ENCODE results near the gene COL25A1.

Gene COL25A1

DNA sequence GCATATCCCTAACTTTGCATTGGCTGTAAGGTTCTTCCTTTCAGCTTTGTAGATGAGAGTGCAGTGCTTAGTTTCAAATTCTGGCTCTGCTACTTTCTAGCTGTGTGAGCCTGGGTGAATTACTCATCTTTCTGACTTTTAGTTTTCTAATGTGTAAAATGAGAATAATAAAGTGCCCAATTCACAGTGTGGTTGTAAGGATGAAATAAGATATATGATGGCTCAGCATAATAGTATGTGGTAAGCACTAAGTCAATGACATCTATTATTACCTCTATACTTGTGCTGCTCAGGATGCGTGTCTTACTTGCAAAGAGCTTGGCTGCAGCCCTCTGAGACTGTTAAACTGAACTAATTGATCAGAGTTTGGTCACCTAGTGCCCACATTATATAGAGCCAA lies 509.0 kb downstream of the COL25A1 start:
- TF ChIP-seq, protein P1, sequence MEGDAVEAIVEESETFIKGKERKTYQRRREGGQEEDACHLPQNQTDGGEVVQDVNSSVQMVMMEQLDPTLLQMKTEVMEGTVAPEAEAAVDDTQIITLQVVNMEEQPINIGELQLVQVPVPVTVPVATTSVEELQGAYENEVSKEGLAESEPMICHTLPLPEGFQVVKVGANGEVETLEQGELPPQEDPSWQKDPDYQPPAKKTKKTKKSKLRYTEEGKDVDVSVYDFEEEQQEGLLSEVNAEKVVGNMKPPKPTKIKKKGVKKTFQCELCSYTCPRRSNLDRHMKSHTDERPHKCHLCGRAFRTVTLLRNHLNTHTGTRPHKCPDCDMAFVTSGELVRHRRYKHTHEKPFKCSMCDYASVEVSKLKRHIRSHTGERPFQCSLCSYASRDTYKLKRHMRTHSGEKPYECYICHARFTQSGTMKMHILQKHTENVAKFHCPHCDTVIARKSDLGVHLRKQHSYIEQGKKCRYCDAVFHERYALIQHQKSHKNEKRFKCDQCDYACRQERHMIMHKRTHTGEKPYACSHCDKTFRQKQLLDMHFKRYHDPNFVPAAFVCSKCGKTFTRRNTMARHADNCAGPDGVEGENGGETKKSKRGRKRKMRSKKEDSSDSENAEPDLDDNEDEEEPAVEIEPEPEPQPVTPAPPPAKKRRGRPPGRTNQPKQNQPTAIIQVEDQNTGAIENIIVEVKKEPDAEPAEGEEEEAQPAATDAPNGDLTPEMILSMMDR (IDR thresholded peaks at IDR 0.05; ENCODE audit: low read depth, low read length) = no peak
- no peak for DNase-seq (ENCODE audit: low read depth, low spot score)
- no peak overlapping the region for H3K4me3 ChIP-seq (ENCODE audit: low read depth, low read length)
- in situ Hi-C loops (cut with HindIII; ENCODE audit: low sequenced_read_pairs) = no loop called here

- H3K4me3 ChIP-seq (ENCODE audit: low read depth, low read length) = no peak overlapping the region
- in situ Hi-C loops (cut with HindIII; ENCODE audit: low sequenced_read_pairs) = no loop called here
- TF ChIP-seq, protein P1 (IDR thresholded peaks at IDR 0.05; ENCODE audit: low read depth, low read length) = no peak
- no peak for DNase-seq (ENCODE audit: low read depth, low spot score)
Observed at GRCh38 chr4:108788731-108789130, 513.7 kb downstream of the COL25A1 start.

GRCh38 chr4:108787724-108788123 lies 514.7 kb downstream of the COL25A1 start:
- H3K4me3 ChIP-seq (ENCODE audit: low read depth, low read length) = no peak overlapping the region
- DNase-seq (ENCODE audit: low read depth, low spot score) = no peak
- TF ChIP-seq, protein P1 (IDR thresholded peaks at IDR 0.05; ENCODE audit: low read depth, low read length) = no peak
- in situ Hi-C loops (cut with HindIII; ENCODE audit: low sequenced_read_pairs) = no loop called here

- TF ChIP-seq, protein P1 (IDR thresholded peaks at IDR 0.05; ENCODE audit: low read depth, low read length) = no peak
Observed at GRCh38 chr4:108787106-108787505, 515.4 kb downstream of the COL25A1 start.

DNA sequence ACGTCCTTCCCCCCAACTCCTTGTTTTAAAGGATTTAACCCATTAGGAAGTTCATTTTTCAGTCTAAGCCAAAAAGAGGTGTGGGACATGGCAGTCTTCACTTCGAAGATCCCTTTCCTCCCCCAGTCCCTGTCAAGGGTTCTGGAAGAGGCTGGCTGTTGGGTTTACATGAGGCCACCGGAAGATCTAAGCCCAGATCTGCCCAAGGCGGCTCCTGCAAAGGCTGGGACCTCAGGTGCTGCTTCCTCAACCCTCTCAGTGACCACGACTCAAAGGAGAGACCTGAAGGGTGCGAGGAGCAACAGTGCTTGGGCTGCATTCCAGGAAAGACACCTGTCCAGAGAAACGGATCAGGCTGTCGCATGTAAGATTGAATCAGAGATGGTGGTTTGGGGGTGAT lies 516.1 kb downstream of the COL25A1 start:
- H3K4me3 ChIP-seq (ENCODE audit: low read depth, low read length) = no peak overlapping the region
- DNase-seq (ENCODE audit: low read depth, low spot score) = no peak
- in situ Hi-C loops (cut with HindIII; ENCODE audit: low sequenced_read_pairs) = no loop called here
- TF ChIP-seq, protein P1 (IDR thresholded peaks at IDR 0.05; ENCODE audit: low read depth, low read length) = no peak

More at GRCh38 chr4:108787106-108787505, 515.4 kb downstream of the COL25A1 start:
- in situ Hi-C loops (cut with HindIII; ENCODE audit: low sequenced_read_pairs) = no loop called here
- no peak for DNase-seq (ENCODE audit: low read depth, low spot score)
- H3K4me3 ChIP-seq (ENCODE audit: low read depth, low read length) = no peak overlapping the region

DNA sequence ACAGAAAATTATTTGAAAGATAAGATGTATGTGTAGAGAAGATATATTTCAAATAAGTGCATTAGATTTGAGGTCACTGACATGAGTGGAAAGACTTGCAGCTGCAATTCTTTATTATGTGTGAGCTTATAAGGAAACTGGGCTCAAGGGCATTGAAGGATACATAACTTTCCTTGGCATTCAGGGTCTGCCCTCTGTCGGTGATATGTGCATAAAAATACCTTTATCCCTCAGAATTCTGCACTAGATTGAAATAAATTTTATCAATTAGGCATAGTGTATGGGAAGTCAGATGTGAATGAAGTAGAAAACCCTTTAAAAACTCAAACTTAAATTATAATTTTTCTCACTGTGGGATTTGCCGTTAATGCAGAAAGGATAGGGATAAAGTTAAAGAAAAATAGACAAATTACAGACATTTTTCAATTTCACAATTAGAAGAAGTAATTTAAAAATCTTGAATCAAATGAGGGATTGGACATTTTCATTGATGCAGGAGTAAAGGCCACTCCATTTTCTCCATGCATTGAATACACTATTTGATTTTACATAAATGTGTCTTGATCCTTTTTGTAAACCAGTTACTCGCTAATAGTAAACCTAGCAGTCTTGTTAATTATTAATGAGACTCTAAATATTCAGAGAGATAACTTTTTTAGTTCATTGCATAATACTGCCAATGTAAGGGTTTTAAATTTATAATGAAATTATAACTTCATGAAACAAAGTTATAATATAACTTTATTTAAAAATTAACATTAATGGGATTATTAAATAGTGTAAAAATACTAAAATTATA lies 518.6 kb downstream of the COL25A1 start:
- in situ Hi-C loops (cut with HindIII; ENCODE audit: low sequenced_read_pairs) = no loop called here
- H3K4me3 ChIP-seq (ENCODE audit: low read depth, low read length) = no peak overlapping the region
- TF ChIP-seq, protein P1 (IDR thresholded peaks at IDR 0.05; ENCODE audit: low read depth, low read length) = peak; percentile 28
- DNase-seq (ENCODE audit: low read depth, low spot score) = no peak
